ENCODE results near the gene RNF150.

DNA sequence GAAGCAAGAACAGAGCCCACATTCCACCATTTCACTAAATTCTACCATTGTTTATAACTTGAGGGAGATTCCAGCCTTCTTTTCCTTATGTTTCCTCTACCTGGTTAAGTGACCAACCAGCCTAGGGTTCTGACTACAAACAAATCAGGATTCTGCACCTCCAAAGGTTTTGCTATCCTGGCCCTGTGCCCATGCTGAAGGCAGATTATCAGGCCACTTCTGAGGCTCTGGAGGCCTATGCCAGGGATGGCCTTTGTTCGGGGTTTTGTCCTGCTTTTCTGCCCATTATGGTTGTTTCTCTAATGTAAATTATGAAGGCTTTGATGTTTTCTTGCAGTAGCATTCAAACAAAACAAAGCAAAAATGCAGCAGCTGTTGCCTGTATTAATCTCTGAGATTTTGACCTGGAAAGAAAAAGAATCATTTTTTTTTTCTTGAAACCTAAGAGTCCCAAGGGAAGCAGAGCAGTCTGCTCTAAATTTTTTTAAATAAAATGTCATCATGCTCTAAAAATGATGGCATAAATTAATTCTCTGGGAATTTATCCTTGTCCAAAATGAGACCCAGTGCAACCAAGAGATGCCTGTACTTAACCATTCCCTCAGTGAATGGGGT, 55.6 kb downstream of the RNF150 start:
- no peak for TF ChIP-seq POLR2A (IDR thresholded peaks at IDR 0.05)
- TF ChIP-seq, protein P1, sequence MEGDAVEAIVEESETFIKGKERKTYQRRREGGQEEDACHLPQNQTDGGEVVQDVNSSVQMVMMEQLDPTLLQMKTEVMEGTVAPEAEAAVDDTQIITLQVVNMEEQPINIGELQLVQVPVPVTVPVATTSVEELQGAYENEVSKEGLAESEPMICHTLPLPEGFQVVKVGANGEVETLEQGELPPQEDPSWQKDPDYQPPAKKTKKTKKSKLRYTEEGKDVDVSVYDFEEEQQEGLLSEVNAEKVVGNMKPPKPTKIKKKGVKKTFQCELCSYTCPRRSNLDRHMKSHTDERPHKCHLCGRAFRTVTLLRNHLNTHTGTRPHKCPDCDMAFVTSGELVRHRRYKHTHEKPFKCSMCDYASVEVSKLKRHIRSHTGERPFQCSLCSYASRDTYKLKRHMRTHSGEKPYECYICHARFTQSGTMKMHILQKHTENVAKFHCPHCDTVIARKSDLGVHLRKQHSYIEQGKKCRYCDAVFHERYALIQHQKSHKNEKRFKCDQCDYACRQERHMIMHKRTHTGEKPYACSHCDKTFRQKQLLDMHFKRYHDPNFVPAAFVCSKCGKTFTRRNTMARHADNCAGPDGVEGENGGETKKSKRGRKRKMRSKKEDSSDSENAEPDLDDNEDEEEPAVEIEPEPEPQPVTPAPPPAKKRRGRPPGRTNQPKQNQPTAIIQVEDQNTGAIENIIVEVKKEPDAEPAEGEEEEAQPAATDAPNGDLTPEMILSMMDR (IDR thresholded peaks at IDR 0.05), result no peak

Measured in thyroid gland (tissue), 4 donors.